ENCODE data around the gene UBE3B. TPM values are rescaled to one million over a fixed set of nuclear protein-coding genes. Genes with fewer than 3 reads are reported as not detected.

The UBE3B gene
- total RNA-seq, 1 experiment from 2014 or later: 38.6 TPM

DNA sequence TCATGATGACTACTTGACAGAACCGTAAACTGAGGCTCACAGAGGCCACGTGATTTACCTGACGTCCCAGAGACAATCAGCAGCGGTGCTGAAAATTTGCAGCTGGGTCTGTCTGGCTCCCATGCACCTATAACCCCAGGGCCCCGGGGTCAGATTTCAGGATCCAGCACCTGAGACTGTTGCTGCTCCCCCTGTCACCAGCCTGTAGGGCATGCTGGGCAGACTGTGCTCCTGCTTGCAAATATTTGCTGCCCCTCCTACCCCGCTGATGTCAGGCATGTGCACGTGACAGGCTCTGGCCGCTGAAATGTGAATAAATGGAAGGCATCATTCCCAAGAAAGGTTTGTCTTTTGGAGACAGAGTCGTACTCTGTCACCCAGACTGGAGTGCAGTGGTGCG, 89.9 kb downstream of the UBE3B start:
- H3K4me1 Mint-ChIP-seq (ENCODE audit: insufficient read depth, unreplicated experiment): no peaks in the 10 kb centered on the region
- intact Hi-C loops (cut with micrococcal nuclease): no loop called here
- POLR2A ChIA-PET: interaction anchor here (0.6 kb wide), 1 partner anchor 16 kb away, joined by 3 read pairs; no protein-coding TSS in a partner anchor
- CTCF ChIA-PET: interaction anchor here (1.1 kb wide), 1 partner anchor 11 kb away, joined by 3 read pairs; no protein-coding TSS in a partner anchor
- no peak overlapping the region for H3K27ac Mint-ChIP-seq (ENCODE audit: low read depth, unreplicated experiment)
- no peaks in the 10 kb centered on the region for H3K27me3 Mint-ChIP-seq (ENCODE audit: insufficient read depth, unreplicated experiment)
- TF ChIP-seq CTCF (IDR thresholded peaks at IDR 0.05; ENCODE audit: unreplicated experiment): no peak
- no peaks in the 10 kb centered on the region for H3K9me3 Mint-ChIP-seq (ENCODE audit: unreplicated experiment)
- H3K4me3 Mint-ChIP-seq (ENCODE audit: unreplicated experiment): no peak overlapping the region
- H3K36me3 Mint-ChIP-seq (ENCODE audit: insufficient read depth, unreplicated experiment): peaks cover 55% of the 10 kb centered on the region
- BruUV-seq (replicated peaks): no TSS peak
- no peak for DNase-seq (ENCODE audit: unreplicated experiment)

DNA sequence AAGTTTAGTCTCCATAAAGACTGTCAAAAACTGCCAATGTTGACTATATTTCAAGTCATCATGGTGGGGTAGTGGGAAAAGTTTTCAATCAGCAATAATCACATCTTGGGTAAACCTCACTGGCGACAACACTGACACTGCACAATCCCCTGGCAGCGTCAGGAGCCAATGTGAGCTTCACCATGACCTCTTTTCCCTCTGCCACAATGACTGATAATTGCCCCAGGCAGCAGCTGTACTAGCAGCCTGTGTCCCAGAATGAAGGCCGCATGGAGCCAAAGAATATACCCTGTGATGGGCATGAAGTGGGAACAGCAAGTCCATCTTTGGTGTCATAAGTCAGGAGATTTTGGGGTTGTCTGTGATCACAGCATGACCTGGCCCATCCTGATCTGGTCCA, 90.5 kb downstream of the UBE3B start:
- intact Hi-C loops (cut with micrococcal nuclease): no loop called here
- no peaks in the 10 kb centered on the region for H3K9me3 Mint-ChIP-seq (ENCODE audit: unreplicated experiment)
- H3K27ac Mint-ChIP-seq (ENCODE audit: low read depth, unreplicated experiment): no peak overlapping the region
- ChIA-PET CTCF (interaction anchor here (2.1 kb wide), 1 partner anchor 29 kb away, joined by 11 read pairs; no protein-coding TSS in a partner anchor), POLR2A (no interaction called here)
- no TSS peak for BruUV-seq (replicated peaks)
- H3K4me3 Mint-ChIP-seq (ENCODE audit: unreplicated experiment): no peak overlapping the region
- H3K36me3 Mint-ChIP-seq (ENCODE audit: insufficient read depth, unreplicated experiment): peaks cover 57% of the 10 kb centered on the region
- H3K27me3 Mint-ChIP-seq (ENCODE audit: insufficient read depth, unreplicated experiment): no peaks in the 10 kb centered on the region
- no peak for TF ChIP-seq CTCF (IDR thresholded peaks at IDR 0.05; ENCODE audit: unreplicated experiment)
- peaks cover 6% of the 10 kb centered on the region for H3K4me1 Mint-ChIP-seq (ENCODE audit: insufficient read depth, unreplicated experiment)
- no peak for DNase-seq (ENCODE audit: unreplicated experiment)

DNA sequence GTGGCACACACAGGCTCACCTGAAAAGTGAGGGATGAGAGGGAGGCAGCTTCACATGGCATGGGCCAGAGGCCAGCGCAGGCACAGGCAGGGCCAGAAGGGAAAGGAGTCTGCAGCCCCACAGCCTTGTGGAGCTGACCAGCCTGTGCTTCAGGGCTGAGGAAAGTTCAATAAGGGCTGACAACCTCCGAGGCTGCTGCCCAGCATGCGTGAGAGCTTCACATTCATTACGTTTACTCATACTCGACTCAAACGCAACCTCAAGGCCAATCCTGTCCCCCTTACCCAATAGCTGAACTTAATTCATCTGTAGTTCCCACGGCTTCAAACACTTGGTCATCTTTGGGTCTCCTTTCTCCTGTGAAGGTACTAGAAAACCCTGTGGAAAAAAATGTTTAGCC, 91.1 kb downstream of the UBE3B start:
- Mint-ChIP-seq H3K27me3 (ENCODE audit: insufficient read depth, unreplicated experiment) (no peaks in the 10 kb centered on the region), H3K4me1 (ENCODE audit: insufficient read depth, unreplicated experiment) (peaks cover 7% of the 10 kb centered on the region), H3K27ac (ENCODE audit: low read depth, unreplicated experiment) (no peak overlapping the region), H3K9me3 (ENCODE audit: unreplicated experiment) (no peaks in the 10 kb centered on the region), H3K36me3 (ENCODE audit: insufficient read depth, unreplicated experiment) (peaks cover 62% of the 10 kb centered on the region), H3K4me3 (ENCODE audit: unreplicated experiment) (no peak overlapping the region)
- ChIA-PET POLR2A (interaction anchor here (0.6 kb wide), 1 partner anchor 31 kb away, joined by 4 read pairs; no protein-coding TSS in a partner anchor), CTCF (interaction anchor here (0.8 to 2.1 kb wide), 2 partner anchors 13 to 29 kb away, joined by 5 to 11 read pairs; no protein-coding TSS in a partner anchor)
- intact Hi-C loops (cut with micrococcal nuclease): no loop called here
- no peak for DNase-seq (ENCODE audit: unreplicated experiment)
- no peak for TF ChIP-seq CTCF (IDR thresholded peaks at IDR 0.05; ENCODE audit: unreplicated experiment)
- BruUV-seq (replicated peaks): no TSS peak

- H3K9me3 Mint-ChIP-seq (ENCODE audit: unreplicated experiment): no peaks in the 10 kb centered on the region
- H3K27me3 Mint-ChIP-seq (ENCODE audit: insufficient read depth, unreplicated experiment): no peaks in the 10 kb centered on the region
- ChIA-PET CTCF (interaction anchor here (0.5 to 1.9 kb wide), 9 partner anchors 8 to 208 kb away, joined by 3 to 7 read pairs (median 4); no protein-coding TSS in a partner anchor), POLR2A (interaction anchor here (1.1 to 3.6 kb wide), 9 partner anchors 10 to 306 kb away, joined by 3 to 40 read pairs (median 6); no protein-coding TSS in a partner anchor)
- no peak for DNase-seq (ENCODE audit: unreplicated experiment)
- H3K36me3 Mint-ChIP-seq (ENCODE audit: insufficient read depth, unreplicated experiment): peaks cover 78% of the 10 kb centered on the region
- peak overlapping the region; percentile 97 for H3K27ac Mint-ChIP-seq (ENCODE audit: low read depth, unreplicated experiment)
- no peak for TF ChIP-seq CTCF (IDR thresholded peaks at IDR 0.05; ENCODE audit: unreplicated experiment)
- H3K4me1 Mint-ChIP-seq (ENCODE audit: insufficient read depth, unreplicated experiment): peaks cover 16% of the 10 kb centered on the region
- H3K4me3 Mint-ChIP-seq (ENCODE audit: unreplicated experiment): peak overlapping the region; percentile 92
- no TSS peak for BruUV-seq (replicated peaks)
- intact Hi-C loops (cut with micrococcal nuclease): loop anchor here (2.0 kb wide), 1 partner anchor 53 kb away; no protein-coding TSS in a partner anchor
Measured at GRCh38 chr12:109571773-109572505, 94.5 kb downstream of the UBE3B start.

Data from MCF 10A (cell line).